SK-N-SH (cell line): ENCODE data around the gene SUV39H2. TPM values are rescaled to one million over a fixed set of nuclear protein-coding genes. Genes with fewer than 3 reads are reported as not detected.

ENCODE experiments used
- CTCF ChIA-PET: fragments of 300-600, 350-600 bp; formaldehyde crosslinking; extraction: SDS; loops from one replicate; lab custom pipeline; 2021; lab: Yijun Ruan, JAX
- POLR2A ChIA-PET: fragments of 350-600 bp; sonication (Branson Sonifier 250); formaldehyde crosslinking; extraction: SDS; loops from one replicate; lab custom pipeline; 2020; ENCODE audit warnings: antibody characterized with exemption, inconsistent platforms; lab: Yijun Ruan, JAX
- DNase-seq: peaks from one replicate; pipeline ENCODE4 v3.0.0; 2012
- H2AFZ ChIP-seq: fragments of 200-600 bp; sonication (generic); 2 replicates; pipeline ENCODE4 v1.8.1; 2016; ENCODE audit warnings: antibody characterized with exemption, mild to moderate bottlenecking, low read depth
- H3F3A ChIP-seq: fragments of 200-600 bp; sonication (generic); replicated peaks from 2 replicates; pipeline ENCODE3; 2016; ENCODE audit warnings: antibody characterized with exemption, mild to moderate bottlenecking; ENCODE audit not compliant: insufficient read depth
- H3K27ac ChIP-seq, 2 experiments: fragments of 200-500 bp in 1 of 2; fragments of 200-600 bp in 1 of 2; sonication (Bioruptor generic) in 1 of 2; sonication (generic), shearing (Covaris generic) in 1 of 2; 2 replicates each; pipeline versions ENCODE4 v1.5.1 to v1.6.1; 2014 to 2016; ENCODE audit warnings: low read depth in 2 of 2, inconsistent platforms in 1 of 2, low read length in 1 of 2, mild to moderate bottlenecking in 1 of 2, mixed read lengths in 1 of 2
- H3K27me3 ChIP-seq: fragments of 200-600 bp; sonication (generic), shearing (Covaris generic); 2 replicates; pipeline ENCODE4 v1.6.1; 2016; ENCODE audit warnings: mixed run types; ENCODE audit not compliant: insufficient read depth
- H3K36me3 ChIP-seq, 2 experiments: fragments of 200-500 bp in 1 of 2; fragments of 200-600 bp in 1 of 2; sonication (Bioruptor generic) in 1 of 2; sonication (generic) in 1 of 2; replicated peaks in 1 of 2; 2 replicates each; pipeline versions ENCODE3 to v1.5.1; 2014 to 2016; ENCODE audit warnings: low read length in 1 of 2, mild to moderate bottlenecking in 1 of 2; ENCODE audit not compliant: insufficient read depth in 2 of 2, control insufficient read depth in 1 of 2
- H3K4me1 ChIP-seq, 2 experiments: fragments of 200-500 bp in 1 of 2; fragments of 200-600 bp in 1 of 2; sonication (Bioruptor generic) in 1 of 2; sonication (generic), shearing (Covaris generic) in 1 of 2; 2 replicates each; pipeline versions ENCODE4 v1.5.1 to v1.6.1; 2014 to 2016; ENCODE audit warnings: low read depth in 1 of 2, low read length in 1 of 2, mixed run types in 1 of 2; ENCODE audit not compliant: insufficient read depth in 2 of 2, control insufficient read depth in 1 of 2
- H3K4me2 ChIP-seq: fragments of 200-600 bp; sonication (generic), shearing (Covaris generic); 2 replicates; pipeline ENCODE4 v1.6.1; 2017; ENCODE audit warnings: mixed run types
- H3K4me3 ChIP-seq, 2 experiments: fragments of 200-500 bp in 1 of 2; fragments of 200-600 bp in 1 of 2; sonication (Bioruptor generic) in 1 of 2; sonication (generic), shearing (Covaris generic) in 1 of 2; 2 replicates each; pipeline versions ENCODE4 v1.5.1 to v1.8.1; 2014 to 2016; ENCODE audit warnings: low read depth in 2 of 2, inconsistent platforms in 1 of 2, low read length in 1 of 2, mild to moderate bottlenecking in 1 of 2, mixed read lengths in 1 of 2, moderate library complexity in 1 of 2
- H3K79me2 ChIP-seq: fragments of 200-600 bp; sonication (generic); 2 replicates; pipeline ENCODE4 v1.8.1; 2017; ENCODE audit warnings: mild to moderate bottlenecking; ENCODE audit not compliant: insufficient read depth
- H3K9ac ChIP-seq: fragments of 200-600 bp; sonication (generic); 2 replicates; pipeline ENCODE4 v1.6.1; 2017; ENCODE audit warnings: mixed run types
- H3K9me2 ChIP-seq: fragments of 200-600 bp; sonication (generic); 2 replicates; pipeline ENCODE4 v1.6.1; 2017; ENCODE audit warnings: mixed run types
- H3K9me3 ChIP-seq: fragments of 200-600 bp; sonication (generic); 2 replicates; pipeline ENCODE4 v1.6.1; 2017; ENCODE audit warnings: mixed run types, mild to moderate bottlenecking, moderate library complexity
- H4K20me1 ChIP-seq: fragments of 200-600 bp; sonication (generic); 2 replicates; pipeline ENCODE4 v1.6.1; 2017; ENCODE audit warnings: mild to moderate bottlenecking, mixed run types; ENCODE audit not compliant: insufficient read depth
- CHD2 ChIP-seq: fragments of 150-350 bp; IDR thresholded peaks from 2 replicates; pipeline ENCODE4 v1.6.1; 2018; ENCODE audit warnings: low read length; ENCODE audit not compliant: partially characterized antibody
- CTCF ChIP-seq: fragments of 200-600 bp; sonication (generic); IDR thresholded peaks from 2 replicates; pipeline ENCODE4 v1.6.1; 2017; ENCODE audit warnings: antibody characterized with exemption, mild to moderate bottlenecking, moderate library complexity
- EP300 ChIP-seq, 2 experiments: IDR thresholded peaks; 2 replicates each; pipeline versions ENCODE4 v1.4.0 to v1.6.1; 2012; ENCODE audit warnings: borderline replicate concordance in 1 of 2, low read depth in 1 of 2, low read length in 1 of 2
- GABPA ChIP-seq: IDR thresholded peaks from 2 replicates; pipeline ENCODE4 v1.4.0; 2012; ENCODE audit warnings: low read depth, mild to moderate bottlenecking
- GATA2 ChIP-seq: sonication (generic); formaldehyde crosslinking; IDR thresholded peaks from 2 replicates; pipeline ENCODE4 v1.5.0; 2020; ENCODE audit warnings: mild to moderate bottlenecking, missing genetic modification reagents
- JUND ChIP-seq: IDR thresholded peaks from 2 replicates; pipeline ENCODE4 v1.4.0; 2012
- MAX ChIP-seq: IDR thresholded peaks from 2 replicates; pipeline ENCODE4 v1.4.0; 2012; ENCODE audit warnings: low read depth
- MEF2A ChIP-seq: IDR thresholded peaks from 2 replicates; pipeline ENCODE4 v1.4.0; 2012; ENCODE audit warnings: low read depth, borderline replicate concordance
- NFIC ChIP-seq: IDR thresholded peaks from 2 replicates; pipeline ENCODE4 v1.4.0; 2012; ENCODE audit warnings: borderline replicate concordance
- NRF1 ChIP-seq: IDR thresholded peaks from 2 replicates; pipeline ENCODE4 v1.6.1; 2012; ENCODE audit warnings: low read depth, mild to moderate bottlenecking, low read length
- PBX3 ChIP-seq: IDR thresholded peaks from 2 replicates; pipeline ENCODE4; 2012
- RAD21 ChIP-seq: IDR thresholded peaks from 2 replicates; pipeline ENCODE4 v1.6.1; 2012; ENCODE audit warnings: mild to moderate bottlenecking, low read length
- RCOR1 ChIP-seq: fragments of 150-350 bp; IDR thresholded peaks from 2 replicates; pipeline ENCODE4 v1.6.1; 2017; ENCODE audit warnings: antibody characterized with exemption, low read length
- REST ChIP-seq: IDR thresholded peaks from 2 replicates; pipeline ENCODE4 v1.6.1; 2012; ENCODE audit warnings: mild to moderate bottlenecking, low read depth, low read length, moderate library complexity
- RFX5 ChIP-seq: IDR thresholded peaks from 2 replicates; pipeline ENCODE4 v1.6.1; 2012; ENCODE audit warnings: mild to moderate bottlenecking, improper control_type of control experiment, low read length
- SMC3 ChIP-seq: IDR thresholded peaks from 2 replicates; pipeline ENCODE4 v1.6.1; 2012; ENCODE audit warnings: low read depth, low read length, improper control_type of control experiment
- TAF1 ChIP-seq: IDR thresholded peaks from 2 replicates; pipeline ENCODE4 v1.6.1; 2012; ENCODE audit warnings: low read depth, mild to moderate bottlenecking, low read length, moderate library complexity, borderline replicate concordance
- TCF12 ChIP-seq: IDR thresholded peaks from 2 replicates; pipeline ENCODE4 v1.4.0; 2012
- USF2 ChIP-seq: fragments of 150-350 bp; IDR thresholded peaks from 2 replicates; pipeline ENCODE4 v1.6.1; 2017; ENCODE audit warnings: antibody characterized with exemption, low read length, low read depth, borderline replicate concordance
- WGBS: methylation state at CpG from one replicate; pipeline ENCODE4 v1.1.6; 2017; ENCODE audit warnings: low lambda C conversion rate; 5-methylcytosine and 5-hydroxymethylcytosine counted together
- polyA plus RNA-seq, 3 experiments: library from polyadenylated mRNA; depleted of rRNA; stranded (reverse); fragments of >200 nt; gene quantifications; 2 replicates each; pipeline ENCODE4 v1.2.3, GENCODE V29; 2012

The SUV39H2 gene
- polyA plus RNA-seq, 1 of the 3 experiments (the other 2 are of a cell fraction) = 4.6 TPM

- WGBS = 78% methylated on average over 2 of the region's 2 CpGs
- Histone ChIP-seq H3K4me2 (no peak overlapping the region), H3K79me2 (peaks cover 10% of the 10 kb centered on the region; the same call in 1 of the 2 replicates), H3K9ac (no peak overlapping the region), H3K4me1 (no peaks in the 10 kb centered on the region), H3K9me2 (no peaks in the 10 kb centered on the region), H4K20me1 (no peaks in the 10 kb centered on the region), H3K27ac (no peak overlapping the region), H3F3A (peaks cover 17% of the 10 kb centered on the region), H2AFZ (no peak overlapping the region), H3K9me3 (no peaks in the 10 kb centered on the region), H3K27me3 (no peaks in the 10 kb centered on the region), H3K36me3 (peaks cover 72 to 91% of the 10 kb centered on the region in 2 experiments), H3K4me3 (no peak overlapping the region)
- ChIA-PET POLR2A (no interaction called here), CTCF (no interaction called here)
- TF ChIP-seq MAX (no peak), EP300 (IDR thresholded peaks at IDR 0.05; ENCODE audit: borderline replicate concordance in 1 of 2, low read depth in 1 of 2, low read length in 1 of 2) (no peak), NRF1 (no peak), PBX3 (no peak), TCF12 (no peak), SMC3 (no peak), CHD2 (no peak), GATA2 (CRISPR knock-in tag) (no peak), TAF1 (no peak), RFX5 (no peak), NFIC (no peak), USF2 (no peak), RAD21 (no peak), JUND (no peak), MEF2A (no peak), GABPA (no peak), REST (no peak), RCOR1 (no peak), CTCF (no peak)
- no peak for DNase-seq
These were observed 30.4 kb downstream of the SUV39H2 start for GRCh38 chr10:14909101-14909500.
